SK-N-MC (cell line): ENCODE data around the gene FRMD4A.

Experiments
- EZH2 ChIP-seq: fragments of 200-600 bp; sonication (generic); IDR thresholded peaks from one replicate; pipeline ENCODE4 v1.6.1; 2017; ENCODE audit warnings: antibody characterized with exemption
- FOXP2 ChIP-seq: optimal IDR thresholded peaks from 2 replicates; pipeline ENCODE3; 2011; ENCODE audit warnings: mild to moderate bottlenecking, moderate library complexity; ENCODE audit not compliant: insufficient read depth; ENCODE audit errors: extremely low read length, control extremely low read depth
- POLR2AphosphoS5 ChIP-seq: IDR thresholded peaks from 2 replicates; pipeline ENCODE4 v1.6.1; 2012; ENCODE audit warnings: mild to moderate bottlenecking, low read depth, low read length, borderline replicate concordance

- TF ChIP-seq EZH2 (no peak), POLR2AphosphoS5 (no peak), FOXP2 (no peak)
These were observed 36.0 kb upstream of the FRMD4A start for GRCh38 chr10:14366760-14367159.
